Transverse colon (tissue), 4 donors: ENCODE results near the gene RSPO4.

Experiments
- CTCF ChIP-seq, 5 experiments: fragments of 200-600 bp in 3 of 5; fragments of 450-650 bp in 2 of 5; sonication (generic) in 3 of 5; IDR thresholded peaks; 1 replicate in 2 of 5; 2 replicates in 3 of 5; pipeline ENCODE4 v1.5.1; 2016 to 2017; ENCODE audit warnings: antibody characterized with exemption in 5 of 5, inconsistent platforms in 3 of 5, mild to moderate bottlenecking in 2 of 5, moderate library complexity in 1 of 5
- EP300 ChIP-seq: sonication (generic); formaldehyde crosslinking; IDR thresholded peaks from one replicate; pipeline ENCODE4 v1.6.1; 2017; ENCODE audit warnings: antibody characterized with exemption, low read depth
- POLR2A ChIP-seq: fragments of 450-650 bp; IDR thresholded peaks from one replicate; pipeline ENCODE4 v1.6.1; 2016; ENCODE audit warnings: antibody characterized with exemption, mild to moderate bottlenecking, moderate library complexity
- POLR2AphosphoS5 ChIP-seq, 3 donors: sonication (generic); formaldehyde crosslinking; IDR thresholded peaks; one replicate each; pipeline ENCODE4 v1.6.1; 2016; ENCODE audit warnings: antibody characterized with exemption in 3 of 3

GRCh38 chr20:995170-995569, 6.9 kb downstream of the RSPO4 start:
- TF ChIP-seq CTCF (IDR thresholded peaks at IDR 0.05) (no peak), EP300 (no peak), POLR2AphosphoS5 (IDR thresholded peaks at IDR 0.05) (no peak), POLR2A (no peak)
